Choroid plexus epithelial cell (primary cell): ENCODE measurements around the gene TCEANC2.

Experiments
- DNase-seq: peaks from one replicate; pipeline ENCODE4 v3.0.0-alpha.2; 2010; ENCODE audit warnings: low read depth
- H3K4me3 ChIP-seq: 2 replicates; pipeline ENCODE4 v1.5.1; 2011; ENCODE audit warnings: low read depth, mild to moderate bottlenecking, control low read depth, low read length, moderate library complexity
- TF ChIP-seq, protein P1 (sequence below): conservative IDR thresholded peaks from 2 replicates; pipeline ENCODE4 v1.5.1; 2011; ENCODE audit warnings: low read depth, mild to moderate bottlenecking, control low read depth, inconsistent platforms, low read length, moderate library complexity

TCEANC2 gene

GRCh38 chr1:54051933-54052430 is 1.4 kb upstream of the TCEANC2 start:
- TF ChIP-seq, protein P1, sequence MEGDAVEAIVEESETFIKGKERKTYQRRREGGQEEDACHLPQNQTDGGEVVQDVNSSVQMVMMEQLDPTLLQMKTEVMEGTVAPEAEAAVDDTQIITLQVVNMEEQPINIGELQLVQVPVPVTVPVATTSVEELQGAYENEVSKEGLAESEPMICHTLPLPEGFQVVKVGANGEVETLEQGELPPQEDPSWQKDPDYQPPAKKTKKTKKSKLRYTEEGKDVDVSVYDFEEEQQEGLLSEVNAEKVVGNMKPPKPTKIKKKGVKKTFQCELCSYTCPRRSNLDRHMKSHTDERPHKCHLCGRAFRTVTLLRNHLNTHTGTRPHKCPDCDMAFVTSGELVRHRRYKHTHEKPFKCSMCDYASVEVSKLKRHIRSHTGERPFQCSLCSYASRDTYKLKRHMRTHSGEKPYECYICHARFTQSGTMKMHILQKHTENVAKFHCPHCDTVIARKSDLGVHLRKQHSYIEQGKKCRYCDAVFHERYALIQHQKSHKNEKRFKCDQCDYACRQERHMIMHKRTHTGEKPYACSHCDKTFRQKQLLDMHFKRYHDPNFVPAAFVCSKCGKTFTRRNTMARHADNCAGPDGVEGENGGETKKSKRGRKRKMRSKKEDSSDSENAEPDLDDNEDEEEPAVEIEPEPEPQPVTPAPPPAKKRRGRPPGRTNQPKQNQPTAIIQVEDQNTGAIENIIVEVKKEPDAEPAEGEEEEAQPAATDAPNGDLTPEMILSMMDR: no peak
- peak overlapping the region; percentile 96 for H3K4me3 ChIP-seq
- peak; percentile 26 for DNase-seq

DNA sequence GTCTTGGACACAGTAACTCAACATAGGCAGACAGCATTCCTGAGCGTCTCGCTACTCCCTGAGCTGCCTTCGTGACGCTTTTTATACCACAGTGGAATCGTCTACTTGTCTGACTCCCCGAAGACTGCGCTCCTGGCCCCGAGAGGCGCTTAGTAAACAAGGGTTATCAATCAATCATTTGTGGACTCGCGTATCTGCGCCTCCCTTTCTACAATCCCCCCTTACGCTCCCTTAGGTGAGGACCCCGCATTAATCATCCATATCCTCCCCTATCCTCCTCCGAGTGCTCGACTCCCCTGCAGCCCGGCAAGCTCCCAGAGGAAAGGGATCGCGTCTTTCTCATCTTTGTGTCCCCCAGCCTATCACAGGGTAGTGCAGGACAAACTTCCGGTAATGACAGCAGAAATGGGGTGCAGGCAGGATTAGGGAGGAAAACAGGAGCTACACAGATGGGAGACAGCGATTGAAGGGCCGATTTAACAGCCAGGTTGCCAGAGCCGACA is 926 bp upstream of the TCEANC2 start:
- H3K4me3 ChIP-seq: peak overlapping the region; percentile 96
- DNase-seq: peak; percentile 80
- TF ChIP-seq, protein P1: no peak

DNA sequence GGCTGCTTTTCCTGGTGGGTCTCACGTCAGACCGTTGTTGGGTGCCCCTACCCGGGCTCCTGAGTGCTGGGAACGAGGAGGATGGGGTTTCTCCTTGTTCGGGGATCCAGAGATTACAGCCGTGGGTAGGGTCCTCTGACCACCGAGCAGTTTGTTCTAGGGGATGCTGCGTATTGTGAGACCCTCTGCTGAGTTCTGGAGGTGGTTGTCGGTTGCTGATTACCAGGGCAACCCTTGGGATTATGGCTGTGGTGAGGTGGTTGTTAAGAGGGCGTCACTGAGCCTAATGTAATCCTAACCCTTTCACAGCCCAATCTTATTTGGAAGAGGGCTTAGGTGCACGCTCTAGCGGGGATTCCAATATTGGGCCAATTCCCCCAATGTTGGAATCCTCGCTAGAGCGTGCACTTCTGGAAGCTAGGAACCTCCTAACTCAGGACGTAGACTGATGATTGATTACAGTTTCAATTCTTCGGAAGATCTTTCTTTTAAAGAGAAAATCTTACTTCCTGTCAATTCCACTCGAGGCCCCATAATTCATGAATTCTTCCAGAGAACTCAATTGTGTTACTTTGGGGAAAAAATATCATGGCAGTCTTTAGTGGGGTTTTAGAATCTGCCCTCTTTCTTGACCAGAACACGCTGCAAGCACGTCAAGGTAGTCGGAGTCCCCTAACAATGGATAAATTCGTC is 483 bp downstream of the TCEANC2 start:
- peak; percentile 20 for DNase-seq
- TF ChIP-seq, protein P1: no peak
- peak overlapping the region; percentile 96 for H3K4me3 ChIP-seq

- H3K4me3 ChIP-seq: peak overlapping the region; percentile 96
- no peak for DNase-seq
- TF ChIP-seq, protein P1: peak; percentile 3
Observed at GRCh38 chr1:54054438-54054749, 986 bp downstream of the TCEANC2 start.

DNA sequence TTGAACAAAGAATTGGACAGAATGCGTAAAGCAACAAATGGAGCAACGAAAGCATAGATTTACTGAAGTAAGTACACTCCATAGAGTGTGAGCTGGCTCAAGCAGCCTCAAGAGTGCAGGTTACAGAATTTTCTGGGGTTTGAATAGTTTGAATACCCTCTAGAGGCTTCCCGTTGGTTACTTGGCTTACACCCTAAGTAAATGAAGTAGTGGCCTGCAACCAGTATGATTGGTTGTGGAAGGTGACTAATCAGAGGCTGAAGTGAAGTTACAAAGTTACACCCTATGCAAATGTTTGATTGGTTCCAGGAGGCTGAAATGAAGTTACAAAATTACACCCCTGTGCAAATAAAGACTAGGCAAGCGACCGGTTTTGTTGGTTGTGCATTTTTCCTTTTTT is 10.9 kb downstream of the TCEANC2 start:
- H3K4me3 ChIP-seq: no peak overlapping the region
- TF ChIP-seq, protein P1: no peak
- peak; percentile 45 for DNase-seq

- DNase-seq: peak; percentile 70
- TF ChIP-seq, protein P1: no peak
- H3K4me3 ChIP-seq: no peak overlapping the region
Observed at GRCh38 chr1:54069791-54070170, 16.4 kb downstream of the TCEANC2 start.
